IMR-90 (cell line): ENCODE results near the gene PRRC2B. TPM values are rescaled to one million over a fixed set of nuclear protein-coding genes. Genes with fewer than 3 reads are reported as not detected.

Source experiments
- ATAC-seq: fragments of 200-7000 bp; cut with Tn5 transposase; 2 replicates; pipeline ENCODE4 v1.9.1; 2020; ENCODE audit warnings: low read depth, mild to moderate bottlenecking, moderate library complexity
- BruUV-seq: library from RNA; stranded (reverse); fragments of 400-500 nt; replicated peaks from 2 replicates; lab custom pipeline; 2021; lab: Mats Ljungman, UMichigan
- CTCF ChIA-PET: fragments of 300-600 bp; formaldehyde crosslinking; extraction: SDS; loops from one replicate; lab custom pipeline; 2021; ENCODE audit warnings: antibody characterized with exemption; lab: Yijun Ruan, JAX
- POLR2A ChIA-PET: fragments of 300-600 bp; sonication (Branson Sonifier 250); formaldehyde crosslinking; loops from one replicate; lab custom pipeline; 2022; ENCODE audit warnings: antibody characterized with exemption; ENCODE audit not compliant: unreplicated experiment; lab: Charles Lee
- DNase-seq: peaks from one replicate; pipeline ENCODE4 v3.0.0; 2013
- H2AFZ ChIP-seq: replicated peaks from 2 replicates; pipeline ENCODE3; 2013; ENCODE audit warnings: low read length, mild to moderate bottlenecking; ENCODE audit not compliant: poor library complexity
- H2AK5ac ChIP-seq: 2 replicates; pipeline ENCODE4 v1.6.1; 2013; ENCODE audit warnings: low read depth, low read length, inconsistent platforms
- H2AK9ac ChIP-seq: replicated peaks from 2 replicates; pipeline ENCODE3; 2013; ENCODE audit warnings: mild to moderate bottlenecking, low read depth, low read length, moderate library complexity; ENCODE audit not compliant: poor library complexity
- H2BK120ac ChIP-seq: 2 replicates; pipeline ENCODE4 v1.6.1; 2013; ENCODE audit warnings: low read depth, low read length, inconsistent platforms
- H2BK15ac ChIP-seq: 3 replicates; pipeline ENCODE4 v1.6.1; 2013; ENCODE audit warnings: low read depth, low read length, inconsistent platforms
- H2BK20ac ChIP-seq: 2 replicates; pipeline ENCODE4 v1.6.1; 2013; ENCODE audit warnings: low read depth, mild to moderate bottlenecking, inconsistent platforms, low read length, moderate library complexity
- H2BK5ac ChIP-seq: 2 replicates; pipeline ENCODE4 v1.6.1; 2013; ENCODE audit warnings: mild to moderate bottlenecking, low read depth, low read length, inconsistent platforms; ENCODE audit not compliant: poor library complexity, severe bottlenecking
- H3K14ac ChIP-seq: replicated peaks from 2 replicates; pipeline ENCODE4 v1.6.1; 2013; ENCODE audit warnings: low read depth, low read length, inconsistent platforms
- H3K18ac ChIP-seq: 2 replicates; pipeline ENCODE4 v1.6.1; 2013; ENCODE audit warnings: low read depth, low read length, control low read depth
- H3K23ac ChIP-seq: 2 replicates; pipeline ENCODE4 v1.6.1; 2013; ENCODE audit warnings: low read depth, low read length, inconsistent platforms
- H3K27ac ChIP-seq: 2 replicates; pipeline ENCODE4 v1.5.1; 2013; ENCODE audit warnings: mild to moderate bottlenecking, control low read depth, low read length; ENCODE audit not compliant: insufficient read depth
- H3K27me3 ChIP-seq: 2 replicates; pipeline ENCODE4 v1.6.1; 2013; ENCODE audit warnings: low read length; ENCODE audit not compliant: control insufficient read depth, insufficient read depth
- H3K36me3 ChIP-seq: 2 replicates; pipeline ENCODE4 v1.6.1; 2013; ENCODE audit warnings: low read length, mixed read lengths; ENCODE audit not compliant: control insufficient read depth, insufficient read depth
- H3K4ac ChIP-seq: 2 replicates; pipeline ENCODE4 v1.6.1; 2013; ENCODE audit warnings: low read depth, low read length, inconsistent platforms
- H3K4me1 ChIP-seq: 2 replicates; pipeline ENCODE4 v1.6.1; 2013; ENCODE audit warnings: low read length, mixed read lengths; ENCODE audit not compliant: control insufficient read depth, insufficient read depth
- H3K4me2 ChIP-seq: 2 replicates; pipeline ENCODE4 v1.6.1; 2013; ENCODE audit warnings: low read depth, mild to moderate bottlenecking, control low read depth, low read length, moderate library complexity
- H3K4me3 ChIP-seq: 2 replicates; pipeline ENCODE4 v1.5.1; 2013; ENCODE audit warnings: low read depth, mild to moderate bottlenecking, control low read depth, low read length, moderate library complexity; ENCODE audit not compliant: insufficient read depth
- H3K56ac ChIP-seq: 2 replicates; pipeline ENCODE4 v1.6.1; 2013; ENCODE audit warnings: low read length, inconsistent platforms; ENCODE audit not compliant: insufficient read depth; ENCODE audit errors: extremely low read depth
- H3K79me1 ChIP-seq, 2 experiments: 2 replicates each; pipeline ENCODE4 v1.6.1; 2013; ENCODE audit warnings: low read length in 2 of 2, inconsistent platforms in 1 of 2, low read depth in 1 of 2
- H3K9ac ChIP-seq: 2 replicates; pipeline ENCODE4 v1.6.1; 2013; ENCODE audit warnings: low read depth, low read length, control low read depth
- H3K9me1 ChIP-seq: 2 replicates; pipeline ENCODE4 v1.6.1; 2013; ENCODE audit warnings: low read length, inconsistent platforms; ENCODE audit not compliant: insufficient read depth
- H3K9me3 ChIP-seq: 2 replicates; pipeline ENCODE4 v1.6.1; 2013; ENCODE audit warnings: low read length; ENCODE audit not compliant: control insufficient read depth, insufficient read depth
- H4K20me1 ChIP-seq: 2 replicates; pipeline ENCODE4 v1.6.1; 2013; ENCODE audit warnings: low read length, inconsistent platforms; ENCODE audit not compliant: insufficient read depth
- H4K5ac ChIP-seq: 2 replicates; pipeline ENCODE4 v1.6.1; 2013; ENCODE audit warnings: mild to moderate bottlenecking, low read depth, low read length, control low read depth
- H4K8ac ChIP-seq, 2 experiments: 2 replicates each; pipeline ENCODE4 v1.6.1; 2013; ENCODE audit warnings: low read depth in 2 of 2, low read length in 2 of 2, control low read depth in 1 of 2, inconsistent platforms in 1 of 2
- H4K91ac ChIP-seq: 2 replicates; pipeline ENCODE4 v1.6.1; 2013; ENCODE audit warnings: low read depth, low read length, inconsistent platforms; ENCODE audit not compliant: insufficient read depth
- BHLHE40 ChIP-seq: fragments of 150-350 bp; IDR thresholded peaks from 2 replicates; pipeline ENCODE4 v1.6.1; 2016; ENCODE audit warnings: mild to moderate bottlenecking, low read depth, low read length
- CHD1 ChIP-seq: IDR thresholded peaks from 2 replicates; pipeline ENCODE4 v1.6.1; 2012; ENCODE audit warnings: low read depth, low read length, improper control_type of control experiment
- MAZ ChIP-seq: IDR thresholded peaks from 2 replicates; pipeline ENCODE4 v1.6.1; 2012; ENCODE audit warnings: low read depth, mild to moderate bottlenecking, low read length, improper control_type of control experiment, moderate library complexity, borderline replicate concordance
- WGBS, 2 experiments: methylation state at CpG; one replicate each; pipeline versions ENCODE4 v1.1.5 to v1.1.7; 2013; ENCODE audit warnings: missing lambda C conversion rate in 2 of 2; ENCODE audit not compliant: insufficient read length in 1 of 2; ENCODE audit errors: extremely low coverage in 2 of 2; 5-methylcytosine and 5-hydroxymethylcytosine counted together
- dilution Hi-C: fragments of 300-500 bp; cut with HindIII; formaldehyde crosslinking; loops from one replicate; pipeline ENCODE4 v1.14.3; 2018; ENCODE audit warnings: low sequenced_read_pairs; ENCODE audit not compliant: unreplicated experiment
- in situ Hi-C: fragments of 300-500 bp; cut with MboI; formaldehyde crosslinking; loops from 3 replicates; pipeline ENCODE4 v1.14.3; 2019; ENCODE audit warnings: low sequenced_read_pairs, inconsistent platforms, mixed read lengths
- intact Hi-C: fragments of 100-400 bp; cut with micrococcal nuclease; formaldehyde crosslinking; loops from 2 replicates; pipeline ENCODE4 v1.10.0; 2022
- polyA plus RNA-seq, 3 experiments: library from polyadenylated mRNA; depleted of rRNA; stranded (reverse); fragments of >200 nt; gene quantifications; 2 replicates each; pipeline ENCODE4 v1.2.3, GENCODE V29; 2012; ENCODE audit warnings: low replicate concordance in 1 of 3
- total RNA-seq: library from RNA; depleted of rRNA; stranded (reverse); fragments of >200 nt; gene quantifications from 2 replicates; pipeline ENCODE4 v1.2.3, GENCODE V29; 2012
- TF ChIP-seq, protein P1 (sequence below): conservative IDR thresholded peaks from 2 replicates; pipeline ENCODE4 v1.5.1; 2012; ENCODE audit warnings: mild to moderate bottlenecking, low read depth, low read length, improper control_type of control experiment

Gene PRRC2B
- total and polyA plus RNA-seq, 2 of the 4 experiments (the other 2 are of a cell fraction), result 19.4 to 39.1 TPM

GRCh38 chr9:131436865-131437271, 43.0 kb downstream of the PRRC2B start:
- dilution Hi-C loops, result no loop called here
- TF ChIP-seq, protein P1, sequence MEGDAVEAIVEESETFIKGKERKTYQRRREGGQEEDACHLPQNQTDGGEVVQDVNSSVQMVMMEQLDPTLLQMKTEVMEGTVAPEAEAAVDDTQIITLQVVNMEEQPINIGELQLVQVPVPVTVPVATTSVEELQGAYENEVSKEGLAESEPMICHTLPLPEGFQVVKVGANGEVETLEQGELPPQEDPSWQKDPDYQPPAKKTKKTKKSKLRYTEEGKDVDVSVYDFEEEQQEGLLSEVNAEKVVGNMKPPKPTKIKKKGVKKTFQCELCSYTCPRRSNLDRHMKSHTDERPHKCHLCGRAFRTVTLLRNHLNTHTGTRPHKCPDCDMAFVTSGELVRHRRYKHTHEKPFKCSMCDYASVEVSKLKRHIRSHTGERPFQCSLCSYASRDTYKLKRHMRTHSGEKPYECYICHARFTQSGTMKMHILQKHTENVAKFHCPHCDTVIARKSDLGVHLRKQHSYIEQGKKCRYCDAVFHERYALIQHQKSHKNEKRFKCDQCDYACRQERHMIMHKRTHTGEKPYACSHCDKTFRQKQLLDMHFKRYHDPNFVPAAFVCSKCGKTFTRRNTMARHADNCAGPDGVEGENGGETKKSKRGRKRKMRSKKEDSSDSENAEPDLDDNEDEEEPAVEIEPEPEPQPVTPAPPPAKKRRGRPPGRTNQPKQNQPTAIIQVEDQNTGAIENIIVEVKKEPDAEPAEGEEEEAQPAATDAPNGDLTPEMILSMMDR, result no peak
- TF ChIP-seq MAZ (no peak), BHLHE40 (no peak), CHD1 (no peak)
- in situ Hi-C loops, result no loop called here

More at GRCh38 chr9:131436865-131437271, 43.0 kb downstream of the PRRC2B start:
- Histone ChIP-seq H3K4me1 (peaks cover 20% of the 10 kb centered on the region), H3K9ac (no peak overlapping the region), H3K14ac (no peak overlapping the region), H3K23ac (no peak overlapping the region), H2BK20ac (no peak overlapping the region), H3K4me3 (no peak overlapping the region), H2BK120ac (no peak overlapping the region), H2BK15ac (no peak overlapping the region), H3K4ac (no peak overlapping the region), H3K36me3 (peaks cover 68% of the 10 kb centered on the region), H3K56ac (no peak overlapping the region), H3K18ac (no peak overlapping the region), H4K91ac (no peak overlapping the region), H2AK9ac (no peak overlapping the region), H2BK5ac (no peak overlapping the region), H4K8ac (no peak overlapping the region), H3K9me1 (peaks cover 19% of the 10 kb centered on the region), H3K79me1 (peaks cover 50 to 77% of the 10 kb centered on the region in 2 experiments), H3K9me3 (no peaks in the 10 kb centered on the region), H4K20me1 (peaks cover 41% of the 10 kb centered on the region), H4K5ac (no peak overlapping the region), H3K27ac (no peak overlapping the region), H3K27me3 (no peaks in the 10 kb centered on the region), H3K4me2 (no peak overlapping the region), H2AK5ac (no peak overlapping the region), H2AFZ (no peak overlapping the region)
- CTCF ChIA-PET, result no interaction called here
- DNase-seq (no peak), ATAC-seq (no peak)
- POLR2A ChIA-PET, result no interaction called here
- intact Hi-C loops, result loop anchor here (10.0 kb wide), 1 partner anchor 262 kb away; no protein-coding TSS in a partner anchor
- WGBS, 2 experiments, result no CpG with 5 or more reads among the region's 8 CpGs
- BruUV-seq, result no TSS peak
